GM12878 (cell line): ENCODE results near the gene ART1. TPM values are rescaled to one million over a fixed set of nuclear protein-coding genes. Genes with fewer than 3 reads are reported as not detected.

Source experiments
- ATAC-seq: fragments of 200-7000 bp; cut with Tn5 transposase; 3 replicates; pipeline ENCODE4 v1.9.1; 2020; ENCODE audit warnings: mild to moderate bottlenecking, moderate library complexity
- BruUV-seq: library from RNA; stranded (reverse); fragments of 400-500 nt; replicated peaks from 2 replicates; lab custom pipeline; 2021; lab: Mats Ljungman, UMichigan
- CTCF ChIA-PET: fragments of 300-600 bp; sonication (Branson Sonifier 250); formaldehyde crosslinking; extraction: SDS; loops from one replicate; lab custom pipeline; 2021; ENCODE audit warnings: inconsistent platforms; lab: Yijun Ruan, JAX
- POLR2A ChIA-PET: fragments of 350-600 bp; formaldehyde crosslinking; extraction: SDS; loops from one replicate; lab custom pipeline; 2021; ENCODE audit warnings: inconsistent platforms; lab: Charles Lee
- RAD21 ChIA-PET: fragments of 300-600 bp; sonication (Branson Sonifier 250); formaldehyde crosslinking; loops from one replicate; lab custom pipeline; 2023; ENCODE audit warnings: antibody characterized with exemption; ENCODE audit not compliant: unreplicated experiment; lab: Charles Lee
- SMC1A ChIA-PET: fragments of 300-600 bp; sonication (Branson Sonifier 250); formaldehyde crosslinking; loops from one replicate; lab custom pipeline; 2023; ENCODE audit not compliant: unreplicated experiment, uncharacterized antibody; lab: Charles Lee
- DNase-seq: peaks from one replicate; pipeline ENCODE4 v3.0.0-alpha.2; 2011; ENCODE audit warnings: low read depth, low spot score
- FAIRE-seq: peaks from 3 replicates; lab custom pipeline; 2011; peaks lifted over from hg19 to GRCh38; lab: Jason Lieb, UNC
- H2AFZ ChIP-seq: 2 replicates; pipeline ENCODE4 v1.6.0; 2011; ENCODE audit warnings: low read depth, low read length, control low read depth; ENCODE audit not compliant: control insufficient read depth
- H3K27ac ChIP-seq: 2 replicates; pipeline ENCODE4 v1.5.1; 2011; ENCODE audit warnings: control low read depth; ENCODE audit not compliant: control insufficient read depth, insufficient read depth
- H3K27me3 ChIP-seq, 2 experiments: replicated peaks in 1 of 2; 2 replicates each; pipeline versions ENCODE4 v1.6.0 to v1.6.1; 2011; ENCODE audit warnings: low read length in 1 of 2; ENCODE audit not compliant: control insufficient read depth in 2 of 2, insufficient read depth in 2 of 2
- H3K36me3 ChIP-seq, 2 experiments: 2 replicates each; pipeline ENCODE4 v1.5.1; 2011; ENCODE audit warnings: low read length in 1 of 2; ENCODE audit not compliant: control insufficient read depth in 2 of 2, insufficient read depth in 2 of 2
- H3K4me1 ChIP-seq: 2 replicates; pipeline ENCODE4 v1.6.1; 2011; ENCODE audit warnings: mild to moderate bottlenecking, low read length, moderate library complexity, mixed read lengths; ENCODE audit not compliant: control insufficient read depth, insufficient read depth
- H3K4me2 ChIP-seq: 2 replicates; pipeline ENCODE4 v1.6.0; 2011; ENCODE audit warnings: control low read depth; ENCODE audit not compliant: control insufficient read depth, insufficient read depth
- H3K4me3 ChIP-seq: fragments of 200-600 bp; sonication (generic); 2 replicates; pipeline ENCODE4 v1.5.1; 2016
- H3K79me2 ChIP-seq: 2 replicates; pipeline ENCODE4 v1.6.0; 2011; ENCODE audit warnings: low read length; ENCODE audit not compliant: control insufficient read depth, insufficient read depth
- H3K9ac ChIP-seq: 2 replicates; pipeline ENCODE4 v1.8.0; 2011; ENCODE audit warnings: low read length, control low read depth, mixed read lengths; ENCODE audit not compliant: control insufficient read depth, insufficient read depth
- H3K9me3 ChIP-seq: replicated peaks from 3 replicates; pipeline ENCODE4 v1.5.1; 2011; ENCODE audit warnings: mild to moderate bottlenecking, low read length; ENCODE audit not compliant: control insufficient read depth, insufficient read depth
- H4K20me1 ChIP-seq: 2 replicates; pipeline ENCODE4 v1.6.0; 2011; ENCODE audit not compliant: control insufficient read depth, insufficient read depth
- EGR1 ChIP-seq, 2 experiments: IDR thresholded peaks; 1 replicate in 1 of 2; 2 replicates in 1 of 2; pipeline ENCODE4 v1.6.1; 2011 to 2012; ENCODE audit warnings: low read depth in 2 of 2, low read length in 2 of 2, borderline replicate concordance in 1 of 2, mild to moderate bottlenecking in 1 of 2, moderate library complexity in 1 of 2
- SUPT20H ChIP-seq: IDR thresholded peaks from 2 replicates; pipeline ENCODE4 v1.6.1; 2011; ENCODE audit warnings: low read depth, mild to moderate bottlenecking, low read length, moderate library complexity, borderline replicate concordance; ENCODE audit not compliant: control insufficient read depth
- WGBS: methylation state at CpG from one replicate; pipeline ENCODE4 v1.1.6; 2016; ENCODE audit warnings: low lambda C conversion rate; ENCODE audit not compliant: insufficient replicate concordance, insufficient coverage; ENCODE audit errors: missing lambda C conversion rate; 5-methylcytosine and 5-hydroxymethylcytosine counted together
- in situ Hi-C: fragments of 300-500 bp; cut with MboI; formaldehyde crosslinking; loops from 9 replicates; pipeline ENCODE4 v1.14.3; 2018; ENCODE audit warnings: mixed read lengths
- intact Hi-C: fragments of 100-400 bp; cut with micrococcal nuclease; formaldehyde crosslinking; loops from one replicate; pipeline ENCODE4 v1.14.2; 2022; ENCODE audit not compliant: unreplicated experiment
- polyA plus RNA-seq, 11 experiments: library from polyadenylated mRNA; depleted of rRNA in 4 of 11; unstranded in 6 of 11; stranded (reverse) in 5 of 11; fragments of >200 nt; fragmentation: Nextera tagmentation in 4 of 11; fragmentation: Illumina TruSeq in 1 of 11; extraction: Ambion mirVana in 4 of 11; extraction: Trizol in 1 of 11; gene quantifications; 1 replicate in 1 of 11; 2 replicates in 10 of 11; pipeline versions ENCODE4 v1.2.1 to v1.2.3, GENCODE V29; 2011 to 2016; ENCODE audit warnings: inconsistent platforms in 2 of 11, missing spikeins in 2 of 11, low read depth in 1 of 11
- total RNA-seq, 4 experiments: library from RNA; depleted of rRNA in 3 of 4; stranded (reverse); fragments of >200 nt in 3 of 4; fragmentation: Illumina TruSeq in 1 of 4; extraction: Trizol in 1 of 4; gene quantifications; 2 replicates each; pipeline versions ENCODE4 v1.2.1 to v1.2.3, GENCODE V29; 2013 to 2021
- TF ChIP-seq, protein P1 (sequence below): fragments of 450-650 bp; IDR thresholded peaks from 2 replicates; pipeline ENCODE4 v1.6.1; 2017; ENCODE audit warnings: mild to moderate bottlenecking, low read depth, inconsistent platforms; ENCODE audit not compliant: poor library complexity, severe bottlenecking

The ART1 gene
- total and polyA plus RNA-seq, 10 of the 15 experiments (the other 5 are each of a cell fraction or from before 2014, with no cell fraction given), result not detected

DNA sequence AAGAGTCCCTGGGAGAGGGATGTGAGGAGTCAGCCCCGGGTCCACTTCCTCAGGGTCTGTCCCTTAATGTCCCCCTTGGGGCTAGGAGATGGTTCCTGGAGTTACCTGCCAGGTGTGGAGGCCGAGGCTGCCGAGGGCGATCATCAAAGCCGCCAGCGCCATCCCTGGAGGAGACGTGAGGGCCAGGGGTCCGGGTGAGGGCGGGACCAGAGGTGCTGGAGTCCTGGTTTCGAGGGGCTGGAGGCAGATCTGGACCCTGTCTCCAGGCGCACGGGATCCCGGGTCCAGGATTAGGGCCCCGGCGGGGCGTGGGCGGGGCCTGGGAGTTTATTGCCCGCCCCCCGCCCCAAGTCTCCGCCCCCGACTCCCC is 3.2 kb upstream of the ART1 start, which contains the start of gene ART5:
Gene ART5, minus strand, starts transcription at position 292 of the 370 bp plus-strand sequence. Its CDS starts 130 bp downstream, at position 162.
- CTCF ChIA-PET, result no interaction called here
- no peaks in the 10 kb centered on the region for H4K20me1 ChIP-seq
- DNase-seq (no peak), FAIRE-seq (no peak), ATAC-seq (no peak)
- peak within 1 kb of the TSS; percentile 46 for H2AFZ ChIP-seq
- H3K27me3 ChIP-seq, result no peaks in the 10 kb centered on the region; a peak in 2 of 4 replicates
- TF ChIP-seq, protein P1, sequence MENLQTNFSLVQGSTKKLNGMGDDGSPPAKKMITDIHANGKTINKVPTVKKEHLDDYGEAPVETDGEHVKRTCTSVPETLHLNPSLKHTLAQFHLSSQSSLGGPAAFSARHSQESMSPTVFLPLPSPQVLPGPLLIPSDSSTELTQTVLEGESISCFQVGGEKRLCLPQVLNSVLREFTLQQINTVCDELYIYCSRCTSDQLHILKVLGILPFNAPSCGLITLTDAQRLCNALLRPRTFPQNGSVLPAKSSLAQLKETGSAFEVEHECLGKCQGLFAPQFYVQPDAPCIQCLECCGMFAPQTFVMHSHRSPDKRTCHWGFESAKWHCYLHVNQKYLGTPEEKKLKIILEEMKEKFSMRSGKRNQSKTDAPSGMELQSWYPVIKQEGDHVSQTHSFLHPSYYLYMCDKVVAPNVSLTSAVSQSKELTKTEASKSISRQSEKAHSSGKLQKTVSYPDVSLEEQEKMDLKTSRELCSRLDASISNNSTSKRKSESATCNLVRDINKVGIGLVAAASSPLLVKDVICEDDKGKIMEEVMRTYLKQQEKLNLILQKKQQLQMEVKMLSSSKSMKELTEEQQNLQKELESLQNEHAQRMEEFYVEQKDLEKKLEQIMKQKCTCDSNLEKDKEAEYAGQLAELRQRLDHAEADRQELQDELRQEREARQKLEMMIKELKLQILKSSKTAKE, result no peak
- no peak for TF ChIP-seq SUPT20H
- 0 out of 3 replicates have a peak, but pooled peaks of 1 of the 2 experiments have one; percentile 4 for TF ChIP-seq EGR1 (IDR thresholded peaks at IDR 0.05; ENCODE audit: borderline replicate concordance in 1 of 2, low read depth in 2 of 2, low read length in 2 of 2)
- POLR2A ChIA-PET, result no interaction called here
- peak within 1 kb of the TSS; percentile 73 for H3K4me2 ChIP-seq
- H3K9ac ChIP-seq, result no peak within 1 kb of the TSS
- SMC1A ChIA-PET, result no interaction called here
- intact Hi-C loops, result no loop called here
- RAD21 ChIA-PET, result no interaction called here
- H3K4me3 ChIP-seq, result no peak within 1 kb of the TSS; the same call in 1 of the 2 replicates
- in situ Hi-C loops, result no loop called here
- WGBS, result 50% methylated on average over 20 of the region's 21 CpGs
- no TSS peak for BruUV-seq
- no peaks in the 10 kb centered on the region for H3K79me2 ChIP-seq
- no peak within 1 kb of the TSS for H3K27ac ChIP-seq
- H3K4me1 ChIP-seq, result peaks cover 2% of the 10 kb centered on the region; the same call in 1 of the 2 replicates
- no peaks in the 10 kb centered on the region for H3K36me3 ChIP-seq
- no peaks in the 10 kb centered on the region; the same call in 2 of the 3 replicates for H3K9me3 ChIP-seq
